AG10803 (cell line): ENCODE measurements around the gene RMI2.
"Not testable (repeated sequence)": the region's sequence is repeated elsewhere in the genome, so short reads cannot be mapped to it uniquely, and the experiment has no call there.

Experiments used
- DNase-seq: peaks from one replicate; pipeline ENCODE4 v3.0.0; 2010; ENCODE audit warnings: low read depth
- H3K4me3 ChIP-seq: 2 replicates; pipeline ENCODE4 v1.5.1; 2011; ENCODE audit warnings: mild to moderate bottlenecking, low read length, control low read depth
- CTCF ChIP-seq: conservative IDR thresholded peaks from 2 replicates; pipeline ENCODE4 v1.5.1; 2011; ENCODE audit warnings: mild to moderate bottlenecking, low read length, control low read depth, inconsistent platforms

RMI2 gene

GRCh38 chr16:11345040-11345862, at the start of gene RMI2:
TSS of gene RMI2 (plus strand) at chr16:11345459. CDS start at chr16:11345472, 13 bp downstream.
- peak within 1 kb of the TSS; percentile 63 for H3K4me3 ChIP-seq
- peak; percentile 93 for DNase-seq
- TF ChIP-seq CTCF, result no peak

- no peak overlapping the region for H3K4me3 ChIP-seq
- DNase-seq, result no peak
- no peak for TF ChIP-seq CTCF
Measured at GRCh38 chr16:11295672-11296071, 49.6 kb upstream of the RMI2 start.

- DNase-seq, result no peak
- no peak for TF ChIP-seq CTCF
- H3K4me3 ChIP-seq, result no peak overlapping the region
Measured at GRCh38 chr16:11296351-11296705, 48.9 kb upstream of the RMI2 start.

GRCh38 chr16:11296706-11297491, 48.4 kb upstream of the RMI2 start:
- TF ChIP-seq CTCF, result no peak
- no peak overlapping the region; the same call in 1 of the 2 replicates for H3K4me3 ChIP-seq
- no peak for DNase-seq

- H3K4me3 ChIP-seq, result peak overlapping the region; percentile 17
- DNase-seq, result peak; percentile 68
Measured at GRCh38 chr16:11297492-11298142, 47.6 kb upstream of the RMI2 start.

GRCh38 chr16:11298143-11298900, 46.9 kb upstream of the RMI2 start:
- TF ChIP-seq CTCF, result no peak
- no peak overlapping the region for H3K4me3 ChIP-seq
- no peak for DNase-seq

More at GRCh38 chr16:11297492-11298142, 47.6 kb upstream of the RMI2 start:
- TF ChIP-seq CTCF, result no peak

- DNase-seq, H3K4me3 ChIP-seq: not testable (repeated sequence)
Measured at GRCh38 chr16:11298950-11299547, 46.2 kb upstream of the RMI2 start.
